Liver (tissue), 9 donors: Measurements from ENCODE around the gene FCSK. TPM values are rescaled to one million over a fixed set of nuclear protein-coding genes. Genes with fewer than 3 reads are reported as not detected.

Experiments
- DNase-seq: peaks from one replicate; pipeline ENCODE4 v3.0.0-alpha.2; 2017; ENCODE audit warnings: low spot score
- H3K27ac ChIP-seq, 2 donors: one replicate each; pipeline ENCODE4 v1.7.0; 2013; ENCODE audit warnings: inconsistent platforms in 2 of 2, low read length in 2 of 2, control low read depth in 1 of 2, low read depth in 1 of 2, mild to moderate bottlenecking in 1 of 2
- H3K27me3 ChIP-seq, 4 donors: one replicate each; pipeline versions ENCODE4 v1.6.1 to v1.7.0; 2013; ENCODE audit warnings: low read length in 3 of 4, inconsistent platforms in 1 of 4, mild to moderate bottlenecking in 1 of 4, moderate library complexity in 1 of 4; ENCODE audit not compliant: control insufficient read depth in 4 of 4, insufficient read depth in 4 of 4
- H3K36me3 ChIP-seq, 4 donors: one replicate each; pipeline versions ENCODE4 v1.6.1 to v1.7.0; 2013; ENCODE audit warnings: low read length in 3 of 4, mild to moderate bottlenecking in 3 of 4, low read depth in 1 of 4, moderate library complexity in 1 of 4; ENCODE audit not compliant: control insufficient read depth in 4 of 4, insufficient read depth in 3 of 4
- H3K4me1 ChIP-seq, 4 donors: one replicate each; pipeline versions ENCODE4 v1.6.1 to v1.7.0; 2013; ENCODE audit warnings: low read length in 3 of 4, mild to moderate bottlenecking in 3 of 4, moderate library complexity in 1 of 4; ENCODE audit not compliant: control insufficient read depth in 4 of 4, insufficient read depth in 4 of 4
- H3K4me3 ChIP-seq, 3 donors: one replicate each; pipeline versions ENCODE4 v1.6.1 to v1.7.0; 2013; ENCODE audit warnings: low read length in 3 of 3, control low read depth in 1 of 3, low read depth in 1 of 3, mild to moderate bottlenecking in 1 of 3
- H3K9ac ChIP-seq, 2 donors: one replicate each; pipeline ENCODE4 v1.7.0; 2013; ENCODE audit warnings: low read length in 2 of 2, mild to moderate bottlenecking in 2 of 2, moderate library complexity in 2 of 2, control low read depth in 1 of 2, low read depth in 1 of 2
- H3K9me3 ChIP-seq, 4 donors: one replicate each; pipeline versions ENCODE4 v1.6.1 to v1.7.0; 2013; ENCODE audit warnings: low read length in 3 of 4; ENCODE audit not compliant: control insufficient read depth in 4 of 4
- EGR1 ChIP-seq, 2 donors: IDR thresholded peaks; 2 replicates each; pipeline ENCODE4 v1.6.1; 2016 to 2018; ENCODE audit warnings: antibody characterized with exemption in 2 of 2, low read depth in 2 of 2
- FOXA1 ChIP-seq: IDR thresholded peaks from 2 replicates; pipeline ENCODE4 v1.6.1; 2016; ENCODE audit warnings: antibody characterized with exemption
- FOXA2 ChIP-seq: IDR thresholded peaks from 2 replicates; pipeline ENCODE4 v1.6.1; 2016; ENCODE audit warnings: antibody characterized with exemption
- GABPA ChIP-seq, 2 donors: IDR thresholded peaks in 1 of 2; conservative IDR thresholded peaks in 1 of 2; 2 replicates each; pipeline ENCODE4 v1.6.1; 2016; ENCODE audit warnings: antibody characterized with exemption in 2 of 2, mild to moderate bottlenecking in 1 of 2, moderate library complexity in 1 of 2
- HNF4A ChIP-seq, 2 donors: conservative IDR thresholded peaks; 2 replicates each; pipeline ENCODE4 v1.6.1; 2016; ENCODE audit warnings: antibody characterized with exemption in 2 of 2, mild to moderate bottlenecking in 2 of 2
- HNF4G ChIP-seq: IDR thresholded peaks from 2 replicates; pipeline ENCODE4 v1.6.1; 2016; ENCODE audit warnings: antibody characterized with exemption
- JUND ChIP-seq, 2 donors: IDR thresholded peaks; 2 replicates each; pipeline ENCODE4 v1.6.1; 2016; ENCODE audit warnings: antibody characterized with exemption in 2 of 2
- NR2F2 ChIP-seq: IDR thresholded peaks from 2 replicates; pipeline ENCODE4 v1.6.1; 2016; ENCODE audit warnings: antibody characterized with exemption
- RAD21 ChIP-seq, 2 donors: IDR thresholded peaks; 2 replicates each; pipeline ENCODE4 v1.6.1; 2016; ENCODE audit warnings: antibody characterized with exemption in 2 of 2, mild to moderate bottlenecking in 2 of 2
- RXRA ChIP-seq, 2 donors: IDR thresholded peaks; 2 replicates each; pipeline ENCODE4 v1.6.1; 2017 to 2018; ENCODE audit warnings: antibody characterized with exemption in 2 of 2, mild to moderate bottlenecking in 1 of 2
- SP1 ChIP-seq: IDR thresholded peaks from 2 replicates; pipeline ENCODE4 v1.6.1; 2018; ENCODE audit warnings: antibody characterized with exemption, mild to moderate bottlenecking
- TAF1 ChIP-seq: conservative IDR thresholded peaks from 2 replicates; pipeline ENCODE4 v1.6.1; 2016; ENCODE audit warnings: antibody characterized with exemption, mild to moderate bottlenecking
- YY1 ChIP-seq: IDR thresholded peaks from 2 replicates; pipeline ENCODE4 v1.6.1; 2016; ENCODE audit warnings: antibody characterized with exemption, mild to moderate bottlenecking
- WGBS: extraction: QIAGEN DNeasy Blood & Tissue Kit; methylation state at CpG from one replicate; pipeline ENCODE4 v1.1.7; 2013; 5-methylcytosine and 5-hydroxymethylcytosine counted together
- polyA plus RNA-seq, 2 donors: library from polyadenylated mRNA; stranded (reverse) in 1 of 2; unstranded in 1 of 2; fragments of 200-250 nt in 1 of 2; fragments of >200 nt in 1 of 2; fragmentation: Nextera tagmentation in 1 of 2; extraction: Ambion mirVana in 1 of 2; gene quantifications; one replicate each; pipeline versions ENCODE4 v1.2.1 to v1.2.3, GENCODE V29; 2013 to 2015
- total RNA-seq, 2 donors: library from RNA; depleted of rRNA; stranded (reverse); fragments of >200 nt; gene quantifications; one replicate each; pipeline ENCODE4 v1.2.3, GENCODE V29; 2014
- TF ChIP-seq, protein P1 (sequence below): IDR thresholded peaks from 2 replicates; pipeline ENCODE4 v1.6.1; 2016; ENCODE audit warnings: antibody characterized with exemption
- TF ChIP-seq, protein P2 (sequence below): IDR thresholded peaks from 2 replicates; pipeline ENCODE4 v1.6.1; 2016; ENCODE audit warnings: antibody characterized with exemption
- TF ChIP-seq, protein P3 (sequence below): IDR thresholded peaks from 2 replicates; pipeline ENCODE4 v1.6.1; 2016; ENCODE audit warnings: antibody characterized with exemption
- TF ChIP-seq, protein P4 (sequence below): fragments of 150-350 bp; IDR thresholded peaks from 2 replicates; pipeline ENCODE4 v1.5.1; 2017; ENCODE audit warnings: improper control_type of control experiment, low read depth, low read length; ENCODE audit not compliant: missing input control
- TF ChIP-seq, protein P5 (sequence below): IDR thresholded peaks from 2 replicates; pipeline ENCODE4 v1.6.1; 2016; ENCODE audit warnings: antibody characterized with exemption, mild to moderate bottlenecking
- donor health status: healthy.
- donor health status: healthy.
- donor health status: healthy.
- donor health status: healthy.
- donor health status: healthy.

The FCSK gene
- total and polyA plus RNA-seq, 4 donors: 4.3 to 20.2 (median 8.5) TPM

DNA sequence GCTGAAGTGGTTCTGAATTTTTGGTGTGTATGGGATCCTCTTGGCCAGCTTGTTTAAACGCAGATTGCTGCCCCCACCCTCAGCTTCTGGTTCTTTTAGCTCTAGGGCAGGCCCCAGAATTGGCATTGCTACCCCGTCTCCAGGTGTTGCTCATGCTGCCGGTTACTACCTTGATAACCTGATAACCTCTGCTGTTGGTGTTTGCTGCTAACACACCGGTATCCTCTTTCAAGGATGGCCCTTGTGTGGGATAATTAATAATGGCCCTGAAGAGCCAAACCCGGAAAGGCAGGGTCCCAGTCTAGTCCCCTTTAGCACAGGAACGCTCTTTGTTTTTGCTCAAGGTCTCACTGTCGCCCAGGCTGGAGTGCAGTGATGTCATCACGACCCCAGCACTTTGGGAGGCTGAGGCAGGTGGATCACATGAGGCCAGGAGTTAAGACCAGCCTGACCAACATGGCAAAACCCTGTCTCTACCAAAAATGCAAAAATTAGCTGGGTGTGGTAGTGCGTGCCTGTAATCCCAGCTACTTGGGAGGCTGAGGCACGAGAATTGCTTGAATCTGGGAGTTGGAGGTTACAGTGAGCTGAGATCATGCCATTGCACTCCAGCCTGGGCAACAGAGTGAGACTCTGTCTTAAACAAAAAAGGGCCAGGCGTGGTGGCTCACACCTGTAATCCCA lies 14.2 kb upstream of the FCSK start (continued):
- no peak for TF ChIP-seq HNF4G
- no peak for TF ChIP-seq HNF4A (conservative IDR thresholded peaks at IDR 0.05)

DNA sequence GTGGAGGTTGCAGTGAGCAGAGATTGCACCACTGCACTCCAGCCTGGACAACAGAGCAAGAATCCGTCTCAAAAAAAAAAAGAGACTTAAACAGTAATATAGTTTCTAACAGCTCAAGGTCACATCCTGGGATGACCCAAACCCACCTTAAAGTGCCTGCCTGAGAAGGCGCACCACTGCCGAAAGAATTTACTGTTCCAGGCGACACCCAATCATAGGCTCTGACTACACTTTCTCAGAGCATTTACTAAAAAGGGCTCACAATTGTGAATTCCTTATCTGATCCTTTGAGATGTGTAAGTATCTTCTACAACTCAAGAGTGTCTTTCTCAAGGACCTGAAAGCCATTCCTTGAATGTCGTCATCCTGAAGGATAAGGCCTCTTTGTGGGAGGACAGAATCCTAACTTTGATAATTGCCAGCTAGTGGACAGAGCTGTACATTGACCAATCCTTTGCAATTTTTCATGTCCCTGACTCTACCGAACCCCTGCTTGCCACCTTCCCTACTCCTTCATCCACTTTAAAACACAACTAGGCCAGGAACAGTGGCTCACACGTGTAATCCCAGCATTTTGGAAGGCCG lies 12.9 kb upstream of the FCSK start:
- Histone ChIP-seq H3K36me3 (no peaks in the 10 kb centered on the region), H3K27me3 (no peaks in the 10 kb centered on the region), H3K4me1 (peaks cover 7 to 19% (median 13%) of the 10 kb centered on the region in 4 donors), H3K27ac (no peak overlapping the region), H3K9me3 (no peaks in the 10 kb centered on the region), H3K9ac (no peak overlapping the region), H3K4me3 (no peak overlapping the region)
- DNase-seq: no peak
- 91% methylated on average over 8 of the region's 8 CpGs for WGBS
- TF ChIP-seq HNF4G (no peak), GABPA (IDR thresholded peaks at IDR 0.05 in 1 of 2, conservative IDR thresholded peaks at IDR 0.05 in 1 of 2) (no peak), SP1 (no peak), TAF1 (no peak), JUND (IDR thresholded peaks at IDR 0.05) (no peak), FOXA1 (no peak), HNF4A (conservative IDR thresholded peaks at IDR 0.05) (no peak), NR2F2 (no peak), YY1 (no peak), FOXA2 (no peak), RXRA (IDR thresholded peaks at IDR 0.05) (no peak), EGR1 (IDR thresholded peaks at IDR 0.05; ENCODE audit: low read depth in 2 of 2) (no peak), RAD21 (IDR thresholded peaks at IDR 0.05) (no peak)
- TF ChIP-seq, protein P1, sequence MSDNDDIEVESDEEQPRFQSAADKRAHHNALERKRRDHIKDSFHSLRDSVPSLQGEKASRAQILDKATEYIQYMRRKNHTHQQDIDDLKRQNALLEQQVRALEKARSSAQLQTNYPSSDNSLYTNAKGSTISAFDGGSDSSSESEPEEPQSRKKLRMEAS: no peak
- TF ChIP-seq, protein P2, sequence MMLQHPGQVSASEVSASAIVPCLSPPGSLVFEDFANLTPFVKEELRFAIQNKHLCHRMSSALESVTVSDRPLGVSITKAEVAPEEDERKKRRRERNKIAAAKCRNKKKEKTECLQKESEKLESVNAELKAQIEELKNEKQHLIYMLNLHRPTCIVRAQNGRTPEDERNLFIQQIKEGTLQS: no peak
- TF ChIP-seq, protein P3, sequence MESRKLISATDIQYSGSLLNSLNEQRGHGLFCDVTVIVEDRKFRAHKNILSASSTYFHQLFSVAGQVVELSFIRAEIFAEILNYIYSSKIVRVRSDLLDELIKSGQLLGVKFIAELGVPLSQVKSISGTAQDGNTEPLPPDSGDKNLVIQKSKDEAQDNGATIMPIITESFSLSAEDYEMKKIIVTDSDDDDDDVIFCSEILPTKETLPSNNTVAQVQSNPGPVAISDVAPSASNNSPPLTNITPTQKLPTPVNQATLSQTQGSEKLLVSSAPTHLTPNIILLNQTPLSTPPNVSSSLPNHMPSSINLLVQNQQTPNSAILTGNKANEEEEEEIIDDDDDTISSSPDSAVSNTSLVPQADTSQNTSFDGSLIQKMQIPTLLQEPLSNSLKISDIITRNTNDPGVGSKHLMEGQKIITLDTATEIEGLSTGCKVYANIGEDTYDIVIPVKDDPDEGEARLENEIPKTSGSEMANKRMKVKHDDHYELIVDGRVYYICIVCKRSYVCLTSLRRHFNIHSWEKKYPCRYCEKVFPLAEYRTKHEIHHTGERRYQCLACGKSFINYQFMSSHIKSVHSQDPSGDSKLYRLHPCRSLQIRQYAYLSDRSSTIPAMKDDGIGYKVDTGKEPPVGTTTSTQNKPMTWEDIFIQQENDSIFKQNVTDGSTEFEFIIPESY: no peak
- TF ChIP-seq, protein P4, sequence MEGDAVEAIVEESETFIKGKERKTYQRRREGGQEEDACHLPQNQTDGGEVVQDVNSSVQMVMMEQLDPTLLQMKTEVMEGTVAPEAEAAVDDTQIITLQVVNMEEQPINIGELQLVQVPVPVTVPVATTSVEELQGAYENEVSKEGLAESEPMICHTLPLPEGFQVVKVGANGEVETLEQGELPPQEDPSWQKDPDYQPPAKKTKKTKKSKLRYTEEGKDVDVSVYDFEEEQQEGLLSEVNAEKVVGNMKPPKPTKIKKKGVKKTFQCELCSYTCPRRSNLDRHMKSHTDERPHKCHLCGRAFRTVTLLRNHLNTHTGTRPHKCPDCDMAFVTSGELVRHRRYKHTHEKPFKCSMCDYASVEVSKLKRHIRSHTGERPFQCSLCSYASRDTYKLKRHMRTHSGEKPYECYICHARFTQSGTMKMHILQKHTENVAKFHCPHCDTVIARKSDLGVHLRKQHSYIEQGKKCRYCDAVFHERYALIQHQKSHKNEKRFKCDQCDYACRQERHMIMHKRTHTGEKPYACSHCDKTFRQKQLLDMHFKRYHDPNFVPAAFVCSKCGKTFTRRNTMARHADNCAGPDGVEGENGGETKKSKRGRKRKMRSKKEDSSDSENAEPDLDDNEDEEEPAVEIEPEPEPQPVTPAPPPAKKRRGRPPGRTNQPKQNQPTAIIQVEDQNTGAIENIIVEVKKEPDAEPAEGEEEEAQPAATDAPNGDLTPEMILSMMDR: no peak
- TF ChIP-seq, protein P5, sequence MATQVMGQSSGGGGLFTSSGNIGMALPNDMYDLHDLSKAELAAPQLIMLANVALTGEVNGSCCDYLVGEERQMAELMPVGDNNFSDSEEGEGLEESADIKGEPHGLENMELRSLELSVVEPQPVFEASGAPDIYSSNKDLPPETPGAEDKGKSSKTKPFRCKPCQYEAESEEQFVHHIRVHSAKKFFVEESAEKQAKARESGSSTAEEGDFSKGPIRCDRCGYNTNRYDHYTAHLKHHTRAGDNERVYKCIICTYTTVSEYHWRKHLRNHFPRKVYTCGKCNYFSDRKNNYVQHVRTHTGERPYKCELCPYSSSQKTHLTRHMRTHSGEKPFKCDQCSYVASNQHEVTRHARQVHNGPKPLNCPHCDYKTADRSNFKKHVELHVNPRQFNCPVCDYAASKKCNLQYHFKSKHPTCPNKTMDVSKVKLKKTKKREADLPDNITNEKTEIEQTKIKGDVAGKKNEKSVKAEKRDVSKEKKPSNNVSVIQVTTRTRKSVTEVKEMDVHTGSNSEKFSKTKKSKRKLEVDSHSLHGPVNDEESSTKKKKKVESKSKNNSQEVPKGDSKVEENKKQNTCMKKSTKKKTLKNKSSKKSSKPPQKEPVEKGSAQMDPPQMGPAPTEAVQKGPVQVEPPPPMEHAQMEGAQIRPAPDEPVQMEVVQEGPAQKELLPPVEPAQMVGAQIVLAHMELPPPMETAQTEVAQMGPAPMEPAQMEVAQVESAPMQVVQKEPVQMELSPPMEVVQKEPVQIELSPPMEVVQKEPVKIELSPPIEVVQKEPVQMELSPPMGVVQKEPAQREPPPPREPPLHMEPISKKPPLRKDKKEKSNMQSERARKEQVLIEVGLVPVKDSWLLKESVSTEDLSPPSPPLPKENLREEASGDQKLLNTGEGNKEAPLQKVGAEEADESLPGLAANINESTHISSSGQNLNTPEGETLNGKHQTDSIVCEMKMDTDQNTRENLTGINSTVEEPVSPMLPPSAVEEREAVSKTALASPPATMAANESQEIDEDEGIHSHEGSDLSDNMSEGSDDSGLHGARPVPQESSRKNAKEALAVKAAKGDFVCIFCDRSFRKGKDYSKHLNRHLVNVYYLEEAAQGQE: no peak
